GM12878 (cell line): Measurements from ENCODE around the gene IL1RAP. TPM values are rescaled to one million over a fixed set of nuclear protein-coding genes. Genes with fewer than 3 reads are reported as not detected.
"Not testable (repeated sequence)": the region's sequence is repeated elsewhere in the genome, so short reads cannot be mapped to it uniquely, and the experiment has no call there.

Experiments used
- ATAC-seq: fragments of 200-7000 bp; cut with Tn5 transposase; 3 replicates; pipeline ENCODE4 v1.9.1; 2020; ENCODE audit warnings: mild to moderate bottlenecking, moderate library complexity
- BruUV-seq: library from RNA; stranded (reverse); fragments of 400-500 nt; replicated peaks from 2 replicates; lab custom pipeline; 2021; lab: Mats Ljungman, UMichigan
- CTCF ChIA-PET: fragments of 300-600 bp; sonication (Branson Sonifier 250); formaldehyde crosslinking; extraction: SDS; loops from one replicate; lab custom pipeline; 2021; ENCODE audit warnings: inconsistent platforms; lab: Yijun Ruan, JAX
- POLR2A ChIA-PET: fragments of 350-600 bp; formaldehyde crosslinking; extraction: SDS; loops from one replicate; lab custom pipeline; 2021; ENCODE audit warnings: inconsistent platforms; lab: Charles Lee
- RAD21 ChIA-PET: fragments of 300-600 bp; sonication (Branson Sonifier 250); formaldehyde crosslinking; loops from one replicate; lab custom pipeline; 2023; ENCODE audit warnings: antibody characterized with exemption; ENCODE audit not compliant: unreplicated experiment; lab: Charles Lee
- SMC1A ChIA-PET: fragments of 300-600 bp; sonication (Branson Sonifier 250); formaldehyde crosslinking; loops from one replicate; lab custom pipeline; 2023; ENCODE audit not compliant: unreplicated experiment, uncharacterized antibody; lab: Charles Lee
- DNase-seq: peaks from one replicate; pipeline ENCODE4 v3.0.0-alpha.2; 2011; ENCODE audit warnings: low read depth, low spot score
- FAIRE-seq: peaks from 3 replicates; lab custom pipeline; 2011; peaks lifted over from hg19 to GRCh38; lab: Jason Lieb, UNC
- H2AFZ ChIP-seq: 2 replicates; pipeline ENCODE4 v1.6.0; 2011; ENCODE audit warnings: low read depth, low read length, control low read depth; ENCODE audit not compliant: control insufficient read depth
- H3K27ac ChIP-seq: 2 replicates; pipeline ENCODE4 v1.5.1; 2011; ENCODE audit warnings: control low read depth; ENCODE audit not compliant: control insufficient read depth, insufficient read depth
- H3K27me3 ChIP-seq, 2 experiments: replicated peaks in 1 of 2; 2 replicates each; pipeline versions ENCODE4 v1.6.0 to v1.6.1; 2011; ENCODE audit warnings: low read length in 1 of 2; ENCODE audit not compliant: control insufficient read depth in 2 of 2, insufficient read depth in 2 of 2
- H3K36me3 ChIP-seq, 2 experiments: 2 replicates each; pipeline ENCODE4 v1.5.1; 2011; ENCODE audit warnings: low read length in 1 of 2; ENCODE audit not compliant: control insufficient read depth in 2 of 2, insufficient read depth in 2 of 2
- H3K4me1 ChIP-seq: 2 replicates; pipeline ENCODE4 v1.6.1; 2011; ENCODE audit warnings: mild to moderate bottlenecking, low read length, moderate library complexity, mixed read lengths; ENCODE audit not compliant: control insufficient read depth, insufficient read depth
- H3K4me2 ChIP-seq: 2 replicates; pipeline ENCODE4 v1.6.0; 2011; ENCODE audit warnings: control low read depth; ENCODE audit not compliant: control insufficient read depth, insufficient read depth
- H3K4me3 ChIP-seq: fragments of 200-600 bp; sonication (generic); 2 replicates; pipeline ENCODE4 v1.5.1; 2016
- H3K79me2 ChIP-seq: 2 replicates; pipeline ENCODE4 v1.6.0; 2011; ENCODE audit warnings: low read length; ENCODE audit not compliant: control insufficient read depth, insufficient read depth
- H3K9ac ChIP-seq: 2 replicates; pipeline ENCODE4 v1.8.0; 2011; ENCODE audit warnings: low read length, control low read depth, mixed read lengths; ENCODE audit not compliant: control insufficient read depth, insufficient read depth
- H3K9me3 ChIP-seq: replicated peaks from 3 replicates; pipeline ENCODE4 v1.5.1; 2011; ENCODE audit warnings: mild to moderate bottlenecking, low read length; ENCODE audit not compliant: control insufficient read depth, insufficient read depth
- H4K20me1 ChIP-seq: 2 replicates; pipeline ENCODE4 v1.6.0; 2011; ENCODE audit not compliant: control insufficient read depth, insufficient read depth
- CHD1 ChIP-seq: IDR thresholded peaks from 2 replicates; pipeline ENCODE4 v1.6.1; 2012; ENCODE audit warnings: low read depth, low read length, improper control_type of control experiment
- WGBS: methylation state at CpG from one replicate; pipeline ENCODE4 v1.1.6; 2016; ENCODE audit warnings: low lambda C conversion rate; ENCODE audit not compliant: insufficient replicate concordance, insufficient coverage; ENCODE audit errors: missing lambda C conversion rate; 5-methylcytosine and 5-hydroxymethylcytosine counted together
- in situ Hi-C: fragments of 300-500 bp; cut with MboI; formaldehyde crosslinking; loops from 9 replicates; pipeline ENCODE4 v1.14.3; 2018; ENCODE audit warnings: mixed read lengths
- intact Hi-C: fragments of 100-400 bp; cut with micrococcal nuclease; formaldehyde crosslinking; loops from one replicate; pipeline ENCODE4 v1.14.2; 2022; ENCODE audit not compliant: unreplicated experiment
- polyA plus RNA-seq, 11 experiments: library from polyadenylated mRNA; depleted of rRNA in 4 of 11; unstranded in 6 of 11; stranded (reverse) in 5 of 11; fragments of >200 nt; fragmentation: Nextera tagmentation in 4 of 11; fragmentation: Illumina TruSeq in 1 of 11; extraction: Ambion mirVana in 4 of 11; extraction: Trizol in 1 of 11; gene quantifications; 1 replicate in 1 of 11; 2 replicates in 10 of 11; pipeline versions ENCODE4 v1.2.1 to v1.2.3, GENCODE V29; 2011 to 2016; ENCODE audit warnings: inconsistent platforms in 2 of 11, missing spikeins in 2 of 11, low read depth in 1 of 11
- total RNA-seq, 4 experiments: library from RNA; depleted of rRNA in 3 of 4; stranded (reverse); fragments of >200 nt in 3 of 4; fragmentation: Illumina TruSeq in 1 of 4; extraction: Trizol in 1 of 4; gene quantifications; 2 replicates each; pipeline versions ENCODE4 v1.2.1 to v1.2.3, GENCODE V29; 2013 to 2021
- TF ChIP-seq, protein P1 (sequence below): fragments of 450-650 bp; IDR thresholded peaks from 2 replicates; pipeline ENCODE4 v1.6.1; 2018; ENCODE audit warnings: mild to moderate bottlenecking, low read depth, moderate library complexity; ENCODE audit not compliant: partially characterized antibody

IL1RAP gene
- total and polyA plus RNA-seq, 10 of the 15 experiments (the other 5 are each of a cell fraction or from before 2014, with no cell fraction given), result 0.17 to 1.0 (median 0.44) TPM; not detected in 1

DNA sequence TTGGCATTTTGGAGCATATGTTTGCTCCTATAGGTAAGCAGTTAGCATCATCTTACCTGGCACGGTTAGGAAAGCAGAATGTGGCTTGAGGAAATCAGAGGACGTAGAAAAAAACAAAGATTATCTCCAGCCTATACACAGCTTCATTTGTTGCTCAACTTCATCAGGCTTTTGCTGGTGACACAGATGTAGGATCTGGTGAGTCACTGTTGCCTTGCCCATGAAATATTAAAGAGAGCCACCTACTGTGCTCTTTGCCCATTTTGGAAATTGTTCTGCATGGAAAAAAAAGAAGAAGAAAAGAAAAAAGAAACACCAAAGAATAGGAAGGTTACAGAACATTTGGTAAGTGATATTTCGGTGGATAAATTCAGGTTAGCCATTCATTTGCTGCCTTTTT lies 3.8 kb downstream of the IL1RAP start (continued):
- TF ChIP-seq, protein P1, sequence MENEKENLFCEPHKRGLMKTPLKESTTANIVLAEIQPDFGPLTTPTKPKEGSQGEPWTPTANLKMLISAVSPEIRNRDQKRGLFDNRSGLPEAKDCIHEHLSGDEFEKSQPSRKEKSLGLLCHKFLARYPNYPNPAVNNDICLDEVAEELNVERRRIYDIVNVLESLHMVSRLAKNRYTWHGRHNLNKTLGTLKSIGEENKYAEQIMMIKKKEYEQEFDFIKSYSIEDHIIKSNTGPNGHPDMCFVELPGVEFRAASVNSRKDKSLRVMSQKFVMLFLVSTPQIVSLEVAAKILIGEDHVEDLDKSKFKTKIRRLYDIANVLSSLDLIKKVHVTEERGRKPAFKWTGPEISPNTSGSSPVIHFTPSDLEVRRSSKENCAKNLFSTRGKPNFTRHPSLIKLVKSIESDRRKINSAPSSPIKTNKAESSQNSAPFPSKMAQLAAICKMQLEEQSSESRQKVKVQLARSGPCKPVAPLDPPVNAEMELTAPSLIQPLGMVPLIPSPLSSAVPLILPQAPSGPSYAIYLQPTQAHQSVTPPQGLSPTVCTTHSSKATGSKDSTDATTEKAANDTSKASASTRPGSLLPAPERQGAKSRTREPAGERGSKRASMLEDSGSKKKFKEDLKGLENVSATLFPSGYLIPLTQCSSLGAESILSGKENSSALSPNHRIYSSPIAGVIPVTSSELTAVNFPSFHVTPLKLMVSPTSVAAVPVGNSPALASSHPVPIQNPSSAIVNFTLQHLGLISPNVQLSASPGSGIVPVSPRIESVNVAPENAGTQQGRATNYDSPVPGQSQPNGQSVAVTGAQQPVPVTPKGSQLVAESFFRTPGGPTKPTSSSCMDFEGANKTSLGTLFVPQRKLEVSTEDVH, result no peak
- no peak for TF ChIP-seq CHD1
- TF ChIP-seq, all 136 proteins: peak for 0

DNA sequence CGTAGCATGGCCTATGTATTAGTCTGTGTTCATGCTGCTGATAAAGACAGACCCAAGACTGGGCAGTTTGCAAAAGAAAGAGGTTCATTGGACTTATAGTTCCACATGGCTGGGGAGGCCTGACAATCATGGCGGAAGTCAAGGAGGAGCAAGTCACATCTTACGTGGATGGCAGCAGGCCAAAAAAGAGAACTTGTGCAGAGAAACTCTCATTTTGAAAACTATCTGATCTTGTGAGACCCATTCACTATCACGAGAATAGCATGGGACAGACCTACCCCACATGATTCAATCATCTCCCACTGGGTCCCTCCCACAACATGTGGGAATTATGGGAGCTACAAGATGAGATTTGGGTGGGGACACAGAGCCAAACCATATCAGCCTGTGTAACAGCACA lies 4.6 kb downstream of the IL1RAP start:
- CTCF ChIA-PET, RAD21 ChIA-PET, intact Hi-C loops, POLR2A ChIA-PET, FAIRE-seq, H3K27me3 ChIP-seq, H4K20me1 ChIP-seq, H3K4me1 ChIP-seq, H3K36me3 ChIP-seq, H2AFZ ChIP-seq, DNase-seq, H3K79me2 ChIP-seq, H3K4me3 ChIP-seq, BruUV-seq, in situ Hi-C loops, H3K9ac ChIP-seq, H3K9me3 ChIP-seq, H3K27ac ChIP-seq, SMC1A ChIA-PET, H3K4me2 ChIP-seq, ATAC-seq: not testable (repeated sequence)
- WGBS, result 57% methylated on average over 4 of the region's 4 CpGs
